Testis (tissue), 2 donors: ENCODE results near the gene HTN3.

ENCODE experiments used
- CTCF ChIP-seq, 3 experiments: fragments of 450-650 bp in 2 of 3; fragments of 200-600 bp in 1 of 3; sonication (generic) in 1 of 3; IDR thresholded peaks; one replicate each; pipeline ENCODE4 v1.5.1; 2016 to 2019; ENCODE audit warnings: antibody characterized with exemption in 3 of 3, mild to moderate bottlenecking in 2 of 3, moderate library complexity in 1 of 3
- POLR2A ChIP-seq: fragments of 450-650 bp; IDR thresholded peaks from one replicate; pipeline ENCODE4 v1.6.1; 2017; ENCODE audit warnings: antibody characterized with exemption, mild to moderate bottlenecking, moderate library complexity

GRCh38 chr4:70041652-70042286 is 13.5 kb downstream of the HTN3 start:
- TF ChIP-seq CTCF (IDR thresholded peaks at IDR 0.05) (no peak), POLR2A (no peak)
